A549 treated with Hydrocortisone at 1 μM for 4 hours (cell line): ENCODE measurements around the gene NOTO. TPM values are rescaled to one million over a fixed set of nuclear protein-coding genes. Genes with fewer than 3 reads are reported as not detected.

Source experiments
- total RNA-seq: library from RNA; stranded (reverse); fragments of 200-300 nt; extraction: Qiagen RNA extraction; gene quantifications from 5 replicates; pipeline ENCODE4 v1.2.3, GENCODE V29; 2022

Gene NOTO
- 0.05 to 0.07 TPM in 2 of 5 replicates, not detected in the others for total RNA-seq

GRCh38 chr2:73202156-73203054, at the start of gene NOTO:
Gene NOTO (plus strand): TSS chr2:73202574. CDS start chr2:73202667, 93 bp downstream.

GRCh38 chr2:73214120-73215035, 12.0 kb downstream of the NOTO start, which contains the start of gene SMYD5:
Gene SMYD5 (plus strand): TSS chr2:73214245. CDS start chr2:73214267, 22 bp downstream.

GRCh38 chr2:73233154-73233931, 31.0 kb downstream of the NOTO start, which contains the start of gene PRADC1:
Gene PRADC1 (minus strand): TSS chr2:73233239. CDS start chr2:73233160, 79 bp downstream.

GRCh38 chr2:73233932-73234832, 31.8 kb downstream of the NOTO start, which contains the start of gene CCT7:
Gene CCT7 (plus strand): TSS chr2:73234308. CDS start chr2:73234379, 71 bp downstream.

Other genes starting within 250 kb of the NOTO start
- gene SFXN5, start 130.9 kb upstream of the NOTO start, total RNA-seq = 12.3 to 14.3 TPM (median 12.5 TPM) in 5 replicates
- 30.4 to 37.7 TPM (median 33.8 TPM) in 5 replicates for gene RAB11FIP5, start 89.6 kb upstream of the NOTO start, total RNA-seq
- gene SMYD5, start 11.7 kb downstream of the NOTO start, total RNA-seq = 53.8 to 62.2 TPM (median 56.3 TPM) in 5 replicates
- 19.3 to 27.7 TPM (median 24.9 TPM) in 5 replicates for gene PRADC1, start 30.7 kb downstream of the NOTO start, total RNA-seq
- gene CCT7, start 31.7 kb downstream of the NOTO start, total RNA-seq = 544 to 950 TPM (median 585 TPM) in 5 replicates
- gene FBXO41, start 81.9 kb downstream of the NOTO start, total RNA-seq = 3.9 to 5.5 TPM (median 5.3 TPM) in 5 replicates
- 0.13 to 0.33 TPM (median 0.15 TPM) in 5 replicates for gene EGR4, start 91.0 kb downstream of the NOTO start, total RNA-seq
- gene ALMS1, start 183.3 kb downstream of the NOTO start, total RNA-seq = 7.3 to 10.8 TPM (median 9.0 TPM) in 5 replicates